ENCODE results near the gene CNPY1. TPM values are rescaled to one million over a fixed set of nuclear protein-coding genes. Genes with fewer than 3 reads are reported as not detected.

The CNPY1 gene
- total and polyA plus RNA-seq, 2 donors (not counting 1 experiment from before 2014, with no cell fraction given), result not detected

- Histone ChIP-seq H3K4me3 (ENCODE audit: control extremely low read depth in 1 of 5, extremely low read depth in 1 of 5, insufficient read depth in 1 of 5, low read depth in 2 of 5, low read length in 4 of 5) (no peak overlapping the region), H3K9me3 (ENCODE audit: control extremely low read depth in 1 of 3, control insufficient read depth in 2 of 3, insufficient read depth in 1 of 3, low read length in 2 of 3) (peaks cover 0 to 11% (median 0%) of the 10 kb centered on the region in 3 donors), H3K9ac (ENCODE audit: low read length) (no peak overlapping the region), H2AFZ (ENCODE audit: insufficient read depth, low read depth, low read length, poor library complexity, severe bottlenecking) (no peak overlapping the region), H3K79me2 (ENCODE audit: control insufficient read depth, insufficient read depth, low read length) (no peaks in the 10 kb centered on the region), H3K27ac (ENCODE audit: low read length in 2 of 2) (no peak overlapping the region), H3K36me3 (replicated peaks in 1 of 2; ENCODE audit: control extremely low read depth in 1 of 2, control insufficient read depth in 1 of 2, extremely low read depth in 1 of 2, insufficient read depth in 2 of 2, low read length in 1 of 2) (no peaks in the 10 kb centered on the region), H3K4me1 (ENCODE audit: control insufficient read depth in 2 of 2, insufficient read depth in 2 of 2, low read length in 2 of 2) (no peaks in the 10 kb centered on the region), H3K27me3 (replicated peaks in 1 of 4; ENCODE audit: control extremely low read depth in 1 of 4, control insufficient read depth in 3 of 4, insufficient read depth in 4 of 4, low read length in 3 of 4) (peaks cover 0 to 19% (median 3%) of the 10 kb centered on the region in 4 experiments), H3K4me2 (replicated peaks; ENCODE audit: low read depth, low read length, poor library complexity, severe bottlenecking) (no peak overlapping the region), H4K20me1 (ENCODE audit: control insufficient read depth, insufficient read depth, low read length, poor library complexity, severe bottlenecking) (no peaks in the 10 kb centered on the region)
- TF ChIP-seq CTCF (IDR thresholded peaks at IDR 0.05) (no peak), EZH2 (IDR thresholded peaks at IDR 0.05; ENCODE audit: borderline replicate concordance, insufficient read depth, low read depth, low read length, poor library complexity, severe bottlenecking) (no peak)
- H3K9me3 Mint-ChIP-seq (ENCODE audit: insufficient read depth), result no peaks in the 10 kb centered on the region
- 65% methylated on average over 9 of the region's 12 CpGs for WGBS (ENCODE audit: insufficient coverage)
- ChIA-PET CTCF (no interaction called here), POLR2A (no interaction called here)
- peaks cover 38% of the 10 kb centered on the region for H3K27me3 Mint-ChIP-seq
- ATAC-seq (ENCODE audit: low read depth) (no peak), DNase-seq (no peak)
- no peaks in the 10 kb centered on the region for H3K4me1 Mint-ChIP-seq
- intact Hi-C loops (cut with micrococcal nuclease), result no loop called here
- no peak overlapping the region for H3K4me3 Mint-ChIP-seq
- H3K27ac Mint-ChIP-seq, result no peak overlapping the region
Measured at GRCh38 chr7:155540553-155540952, 5.8 kb downstream of the CNPY1 start.

- ChIA-PET POLR2A (no interaction called here), CTCF (no interaction called here)
- H3K9me3 ChIP-seq (ENCODE audit: control extremely low read depth in 1 of 3, control insufficient read depth in 2 of 3, insufficient read depth in 1 of 3, low read length in 2 of 3), result peaks cover 0 to 13% (median 0%) of the 10 kb centered on the region in 3 donors
- Mint-ChIP-seq H3K4me3 (no peak overlapping the region), H3K4me1 (peaks cover 11% of the 10 kb centered on the region), H3K9me3 (ENCODE audit: insufficient read depth) (no peaks in the 10 kb centered on the region), H3K27ac (no peak overlapping the region), H3K27me3 (peaks cover 57% of the 10 kb centered on the region)
- H3K4me2 ChIP-seq (replicated peaks; ENCODE audit: low read depth, low read length, poor library complexity, severe bottlenecking), result no peak overlapping the region
- DNase-seq (no peak), ATAC-seq (ENCODE audit: low read depth) (no peak)
- WGBS (ENCODE audit: insufficient coverage), result 75% methylated on average over 8 of the region's 9 CpGs
- H3K36me3 ChIP-seq (replicated peaks in 1 of 2; ENCODE audit: control extremely low read depth in 1 of 2, control insufficient read depth in 1 of 2, extremely low read depth in 1 of 2, insufficient read depth in 2 of 2, low read length in 1 of 2), result no peaks in the 10 kb centered on the region
- intact Hi-C loops (cut with micrococcal nuclease), result no loop called here
- no peak overlapping the region for H3K27ac ChIP-seq (ENCODE audit: low read length in 2 of 2)
- H3K4me1 ChIP-seq (ENCODE audit: control insufficient read depth in 2 of 2, insufficient read depth in 2 of 2, low read length in 2 of 2), result peaks cover 6 to 11% of the 10 kb centered on the region in 2 donors
- TF ChIP-seq EZH2 (IDR thresholded peaks at IDR 0.05; ENCODE audit: borderline replicate concordance, insufficient read depth, low read depth, low read length, poor library complexity, severe bottlenecking) (no peak), CTCF (IDR thresholded peaks at IDR 0.05) (no peak)
- no peak overlapping the region for H2AFZ ChIP-seq (ENCODE audit: insufficient read depth, low read depth, low read length, poor library complexity, severe bottlenecking)
- no peak overlapping the region for H3K4me3 ChIP-seq (ENCODE audit: control extremely low read depth in 1 of 5, extremely low read depth in 1 of 5, insufficient read depth in 1 of 5, low read depth in 2 of 5, low read length in 4 of 5)
- H3K27me3 ChIP-seq (replicated peaks in 1 of 4; ENCODE audit: control extremely low read depth in 1 of 4, control insufficient read depth in 3 of 4, insufficient read depth in 4 of 4, low read length in 3 of 4), result peaks cover 0 to 40% (median 13%) of the 10 kb centered on the region in 4 experiments
- H3K9ac ChIP-seq (ENCODE audit: low read length), result no peak overlapping the region
- H4K20me1 ChIP-seq (ENCODE audit: control insufficient read depth, insufficient read depth, low read length, poor library complexity, severe bottlenecking), result no peaks in the 10 kb centered on the region
- no peaks in the 10 kb centered on the region for H3K79me2 ChIP-seq (ENCODE audit: control insufficient read depth, insufficient read depth, low read length)
Measured at GRCh38 chr7:155538293-155538692, 8.1 kb downstream of the CNPY1 start.
